ENCODE results near the gene PTGDR.

Gene PTGDR

DNA sequence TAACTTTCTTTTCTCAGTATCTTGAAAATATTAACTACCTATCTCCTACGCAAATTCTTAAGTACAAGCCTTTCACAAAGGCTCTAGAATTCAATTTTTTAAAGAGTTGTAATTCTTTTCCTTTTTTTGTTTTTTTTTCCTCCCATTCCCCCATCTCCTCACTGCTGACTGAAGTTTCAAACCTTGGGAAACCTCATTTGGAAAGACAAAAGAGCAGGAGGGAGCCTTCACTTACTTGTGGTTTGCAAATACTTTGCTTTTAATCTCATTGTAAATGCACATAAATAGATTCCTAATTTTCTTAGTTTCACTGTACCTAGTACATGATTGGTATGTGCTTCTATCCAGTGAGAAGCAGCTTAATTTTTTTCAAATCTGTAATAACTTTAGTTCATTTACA, 15.8 kb upstream of the PTGDR start:
- H3K4me1 ChIP-seq (ENCODE audit: insufficient read depth, poor library complexity, severe bottlenecking): no peaks in the 10 kb centered on the region
- no peak for ATAC-seq (ENCODE audit: low read depth)
- TF ChIP-seq, protein P1, sequence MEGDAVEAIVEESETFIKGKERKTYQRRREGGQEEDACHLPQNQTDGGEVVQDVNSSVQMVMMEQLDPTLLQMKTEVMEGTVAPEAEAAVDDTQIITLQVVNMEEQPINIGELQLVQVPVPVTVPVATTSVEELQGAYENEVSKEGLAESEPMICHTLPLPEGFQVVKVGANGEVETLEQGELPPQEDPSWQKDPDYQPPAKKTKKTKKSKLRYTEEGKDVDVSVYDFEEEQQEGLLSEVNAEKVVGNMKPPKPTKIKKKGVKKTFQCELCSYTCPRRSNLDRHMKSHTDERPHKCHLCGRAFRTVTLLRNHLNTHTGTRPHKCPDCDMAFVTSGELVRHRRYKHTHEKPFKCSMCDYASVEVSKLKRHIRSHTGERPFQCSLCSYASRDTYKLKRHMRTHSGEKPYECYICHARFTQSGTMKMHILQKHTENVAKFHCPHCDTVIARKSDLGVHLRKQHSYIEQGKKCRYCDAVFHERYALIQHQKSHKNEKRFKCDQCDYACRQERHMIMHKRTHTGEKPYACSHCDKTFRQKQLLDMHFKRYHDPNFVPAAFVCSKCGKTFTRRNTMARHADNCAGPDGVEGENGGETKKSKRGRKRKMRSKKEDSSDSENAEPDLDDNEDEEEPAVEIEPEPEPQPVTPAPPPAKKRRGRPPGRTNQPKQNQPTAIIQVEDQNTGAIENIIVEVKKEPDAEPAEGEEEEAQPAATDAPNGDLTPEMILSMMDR (IDR thresholded peaks at IDR 0.05; ENCODE audit: poor library complexity, severe bottlenecking): no peak
- peaks cover 5% of the 10 kb centered on the region for H3K27me3 ChIP-seq (ENCODE audit: insufficient read depth, poor library complexity, severe bottlenecking)
- H3K36me3 ChIP-seq (ENCODE audit: low read depth): no peaks in the 10 kb centered on the region
- H3K9me3 ChIP-seq (ENCODE audit: severe bottlenecking): no peaks in the 10 kb centered on the region
- no peak overlapping the region for H3K27ac ChIP-seq (ENCODE audit: poor library complexity, severe bottlenecking)
- H3K4me3 ChIP-seq (ENCODE audit: severe bottlenecking): no peak overlapping the region
- no peak for DNase-seq (ENCODE audit: low spot score)

DNA sequence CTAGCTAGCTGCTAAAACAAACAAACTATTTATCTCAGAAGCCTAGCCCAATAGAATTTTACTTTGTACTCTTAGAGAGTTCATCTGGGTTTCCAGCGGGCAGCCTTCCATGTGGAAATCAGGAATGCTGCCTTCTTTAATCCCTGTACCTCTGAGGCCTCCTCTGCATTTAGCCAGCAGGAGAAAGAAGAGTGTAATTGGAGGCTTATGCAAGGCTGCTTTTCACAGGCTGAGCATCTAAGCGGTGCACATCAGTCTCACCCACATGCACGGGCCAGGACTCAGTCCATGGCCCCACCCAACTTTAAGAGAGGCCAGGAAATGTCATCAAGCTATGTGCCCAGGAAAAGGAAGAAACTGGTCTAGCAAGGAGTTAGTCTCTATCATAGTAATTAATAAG, 14.0 kb upstream of the PTGDR start:
- no peak overlapping the region for H3K4me3 ChIP-seq (ENCODE audit: severe bottlenecking)
- H3K4me1 ChIP-seq (ENCODE audit: insufficient read depth, poor library complexity, severe bottlenecking): no peaks in the 10 kb centered on the region
- peaks cover 5% of the 10 kb centered on the region for H3K27me3 ChIP-seq (ENCODE audit: insufficient read depth, poor library complexity, severe bottlenecking)
- H3K27ac ChIP-seq (ENCODE audit: poor library complexity, severe bottlenecking): no peak overlapping the region
- no peak for DNase-seq (ENCODE audit: low spot score)
- ATAC-seq (ENCODE audit: low read depth): peak; percentile 52; the same call in 1 of the 3 replicates
- TF ChIP-seq, protein P1 (IDR thresholded peaks at IDR 0.05; ENCODE audit: poor library complexity, severe bottlenecking): no peak
- H3K36me3 ChIP-seq (ENCODE audit: low read depth): no peaks in the 10 kb centered on the region
- H3K9me3 ChIP-seq (ENCODE audit: severe bottlenecking): no peaks in the 10 kb centered on the region

DNA sequence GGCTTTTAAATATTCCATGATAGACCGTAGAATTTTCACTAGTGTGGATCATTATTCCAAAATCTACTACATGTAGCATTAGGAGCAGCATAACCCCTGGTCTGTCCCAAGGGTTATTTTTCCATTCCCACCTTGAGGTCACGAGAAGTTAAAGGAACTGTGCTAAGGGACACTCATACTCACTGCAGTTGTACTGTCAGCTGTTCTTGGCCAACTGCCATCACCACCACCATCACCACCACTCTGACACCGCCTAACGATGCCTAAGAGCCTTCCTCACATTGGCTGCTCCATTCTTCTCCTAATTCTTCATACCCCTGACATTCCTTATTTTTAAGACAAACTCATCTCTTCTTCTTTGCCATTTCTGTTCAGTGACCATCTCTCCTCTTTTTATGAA, 13.4 kb upstream of the PTGDR start:
- H3K4me3 ChIP-seq (ENCODE audit: severe bottlenecking): no peak overlapping the region
- ATAC-seq (ENCODE audit: low read depth): no peak

DNA sequence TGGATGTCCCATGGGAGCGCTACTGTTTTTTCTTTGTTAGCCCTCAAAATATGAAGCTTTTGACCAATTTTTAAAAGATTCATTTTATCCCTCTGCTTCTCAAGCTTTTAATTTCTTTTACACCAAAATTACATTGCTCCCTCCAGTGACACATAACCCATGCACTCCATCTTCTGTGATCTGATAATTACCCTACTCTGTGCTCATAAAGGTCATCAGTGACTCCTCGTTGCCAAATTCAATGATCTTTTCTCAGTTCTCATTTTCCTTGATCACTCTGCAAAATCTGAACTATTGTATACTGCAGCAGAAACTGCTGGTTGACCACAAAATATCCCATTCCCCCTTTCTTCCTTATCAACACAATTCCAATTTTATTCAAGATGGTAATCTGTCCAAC, 8.7 kb upstream of the PTGDR start:
- no peak for DNase-seq (ENCODE audit: low spot score)
- no peak overlapping the region for H3K4me3 ChIP-seq (ENCODE audit: severe bottlenecking)
- TF ChIP-seq, protein P1 (IDR thresholded peaks at IDR 0.05; ENCODE audit: poor library complexity, severe bottlenecking): no peak
- H3K4me1 ChIP-seq (ENCODE audit: insufficient read depth, poor library complexity, severe bottlenecking): no peaks in the 10 kb centered on the region
- H3K27me3 ChIP-seq (ENCODE audit: insufficient read depth, poor library complexity, severe bottlenecking): no peaks in the 10 kb centered on the region
- no peak for ATAC-seq (ENCODE audit: low read depth)
- H3K36me3 ChIP-seq (ENCODE audit: low read depth): no peaks in the 10 kb centered on the region
- no peak overlapping the region for H3K27ac ChIP-seq (ENCODE audit: poor library complexity, severe bottlenecking)
- H3K9me3 ChIP-seq (ENCODE audit: severe bottlenecking): no peaks in the 10 kb centered on the region

More for the DNA sequence above, 13.4 kb upstream of the PTGDR start:
- peaks cover 5% of the 10 kb centered on the region for H3K27me3 ChIP-seq (ENCODE audit: insufficient read depth, poor library complexity, severe bottlenecking)
- DNase-seq (ENCODE audit: low spot score): no peak
- H3K27ac ChIP-seq (ENCODE audit: poor library complexity, severe bottlenecking): no peak overlapping the region
- no peaks in the 10 kb centered on the region for H3K36me3 ChIP-seq (ENCODE audit: low read depth)
- no peaks in the 10 kb centered on the region for H3K4me1 ChIP-seq (ENCODE audit: insufficient read depth, poor library complexity, severe bottlenecking)
- no peaks in the 10 kb centered on the region for H3K9me3 ChIP-seq (ENCODE audit: severe bottlenecking)
- TF ChIP-seq, protein P1 (IDR thresholded peaks at IDR 0.05; ENCODE audit: poor library complexity, severe bottlenecking): no peak

DNA sequence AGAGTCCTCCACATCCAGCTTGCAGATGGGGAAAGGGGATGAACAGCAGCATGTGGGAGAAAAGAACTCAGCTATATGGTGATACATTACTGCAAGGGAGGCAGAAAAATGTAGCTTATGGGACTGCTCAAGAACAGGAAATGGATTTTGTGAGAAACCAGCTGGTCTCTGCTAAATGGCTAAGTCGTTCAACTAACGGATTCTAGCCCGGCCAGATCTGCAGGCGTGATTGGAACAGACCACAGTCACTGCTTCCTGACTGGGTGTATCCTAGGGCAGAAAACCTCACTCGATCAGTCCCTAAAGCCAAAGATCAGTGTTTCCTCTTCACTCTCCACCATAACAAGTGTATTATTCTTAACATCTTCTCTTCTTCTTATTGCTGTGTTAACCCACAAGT, 8.1 kb upstream of the PTGDR start:
- no peak for DNase-seq (ENCODE audit: low spot score)
- H3K36me3 ChIP-seq (ENCODE audit: low read depth): no peaks in the 10 kb centered on the region
- H3K4me3 ChIP-seq (ENCODE audit: severe bottlenecking): no peak overlapping the region
- H3K27ac ChIP-seq (ENCODE audit: poor library complexity, severe bottlenecking): no peak overlapping the region
- H3K4me1 ChIP-seq (ENCODE audit: insufficient read depth, poor library complexity, severe bottlenecking): no peaks in the 10 kb centered on the region
- H3K9me3 ChIP-seq (ENCODE audit: severe bottlenecking): no peaks in the 10 kb centered on the region
- ATAC-seq (ENCODE audit: low read depth): no peak
- TF ChIP-seq, protein P1 (IDR thresholded peaks at IDR 0.05; ENCODE audit: poor library complexity, severe bottlenecking): no peak
- no peaks in the 10 kb centered on the region for H3K27me3 ChIP-seq (ENCODE audit: insufficient read depth, poor library complexity, severe bottlenecking)
